ENCODE measurements around the gene CMC2. TPM values are rescaled to one million over a fixed set of nuclear protein-coding genes. Genes with fewer than 3 reads are reported as not detected.
A peak's percentile ranks its signal among the peaks of the same experiment; 100 is the strongest.

The CMC2 gene
- total and polyA plus RNA-seq, 2 of the 8 experiments (the other 6 are each of a cell fraction or from before 2014, with no cell fraction given), result 66.6 to 116 TPM

DNA sequence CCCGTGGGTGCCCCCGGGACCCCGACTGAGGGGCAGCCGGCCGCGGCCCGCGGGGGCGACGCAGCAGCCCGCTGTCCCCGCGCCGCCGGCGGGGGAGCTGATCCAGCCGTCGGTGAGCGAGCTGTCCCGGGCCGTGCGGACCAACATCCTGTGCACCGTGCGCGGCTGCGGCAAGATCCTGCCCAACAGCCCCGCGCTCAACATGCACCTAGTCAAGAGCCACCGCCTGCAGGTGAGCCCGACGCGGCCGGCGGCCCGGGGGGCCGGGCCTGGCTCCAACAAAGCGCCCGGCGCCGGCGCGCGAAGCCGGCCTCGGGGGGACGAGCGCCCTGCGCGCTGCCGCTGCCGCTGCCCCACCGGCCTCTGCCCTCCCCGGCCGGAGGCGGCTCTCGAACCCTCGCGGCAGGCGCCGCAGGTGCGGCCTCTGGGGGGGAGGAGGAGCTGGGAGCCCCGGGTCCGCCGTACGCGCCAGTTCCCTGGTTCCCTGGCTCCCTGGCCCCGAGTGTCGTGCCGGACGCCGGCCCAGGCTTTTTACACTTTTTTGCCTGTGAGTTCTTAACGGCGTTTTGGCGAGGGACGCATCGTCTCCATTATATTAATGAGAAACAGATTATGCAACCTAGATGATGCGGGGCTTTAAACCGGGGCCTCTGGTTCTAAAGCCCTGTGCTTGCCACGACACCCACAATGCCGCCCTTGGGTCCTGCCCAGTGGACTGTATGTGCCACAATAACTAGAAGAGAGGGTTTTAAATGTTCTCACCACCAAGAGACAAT is 29.5 kb upstream of the CMC2 start (continued):
- TF ChIP-seq RNF2 (IDR thresholded peaks at IDR 0.05; ENCODE audit: borderline replicate concordance, low read depth, low read length, missing control alignments, poor library complexity, severe bottlenecking) (no peak), EGR1 (IDR thresholded peaks at IDR 0.05; ENCODE audit: borderline replicate concordance, low read depth, low read length) (no peak), CHD1 (IDR thresholded peaks at IDR 0.05; ENCODE audit: low read depth, low read length) (0 out of 2 replicates have a peak, but pooled peaks have one; percentile 26), JUN (IDR thresholded peaks at IDR 0.05; ENCODE audit: low read depth, low read length) (no peak), TBP (IDR thresholded peaks at IDR 0.05; ENCODE audit: low read depth, low read length) (peak; percentile 29; the same call in 1 of the 2 replicates), BRCA1 (IDR thresholded peaks at IDR 0.05; ENCODE audit: low read depth, low read length) (no peak), SUZ12 (IDR thresholded peaks at IDR 0.05; ENCODE audit: low read length) (no peak), NANOG (IDR thresholded peaks at IDR 0.05; ENCODE audit: insufficient read depth, low read depth, low read length, poor library complexity, severe bottlenecking) (no peak), POLR2A (IDR thresholded peaks at IDR 0.05; ENCODE audit: control extremely low read depth in 1 of 2, low read depth in 2 of 2, low read length in 2 of 2) (peak in 1 of 2 experiments; percentile 52; a peak in 1 of 3 replicates), KDM1A (IDR thresholded peaks at IDR 0.05; ENCODE audit: borderline replicate concordance, low read length) (no peak), KDM4A (IDR thresholded peaks at IDR 0.05; ENCODE audit: low read depth, low read length, severe bottlenecking) (peak; percentile 24), SIN3A (conservative IDR thresholded peaks at IDR 0.05 in 1 of 2, IDR thresholded peaks at IDR 0.05 in 1 of 2; ENCODE audit: low read depth in 1 of 2, low read length in 2 of 2) (0 out of 4 replicates have a peak, but pooled peaks of 1 of the 2 experiments have one; percentile 40)
